ENCODE results near the gene COLEC12. TPM values are rescaled to one million over a fixed set of nuclear protein-coding genes. Genes with fewer than 3 reads are reported as not detected.

COLEC12 gene
- total and polyA plus RNA-seq, 5 donors from 2014 or later = not detected

DNA sequence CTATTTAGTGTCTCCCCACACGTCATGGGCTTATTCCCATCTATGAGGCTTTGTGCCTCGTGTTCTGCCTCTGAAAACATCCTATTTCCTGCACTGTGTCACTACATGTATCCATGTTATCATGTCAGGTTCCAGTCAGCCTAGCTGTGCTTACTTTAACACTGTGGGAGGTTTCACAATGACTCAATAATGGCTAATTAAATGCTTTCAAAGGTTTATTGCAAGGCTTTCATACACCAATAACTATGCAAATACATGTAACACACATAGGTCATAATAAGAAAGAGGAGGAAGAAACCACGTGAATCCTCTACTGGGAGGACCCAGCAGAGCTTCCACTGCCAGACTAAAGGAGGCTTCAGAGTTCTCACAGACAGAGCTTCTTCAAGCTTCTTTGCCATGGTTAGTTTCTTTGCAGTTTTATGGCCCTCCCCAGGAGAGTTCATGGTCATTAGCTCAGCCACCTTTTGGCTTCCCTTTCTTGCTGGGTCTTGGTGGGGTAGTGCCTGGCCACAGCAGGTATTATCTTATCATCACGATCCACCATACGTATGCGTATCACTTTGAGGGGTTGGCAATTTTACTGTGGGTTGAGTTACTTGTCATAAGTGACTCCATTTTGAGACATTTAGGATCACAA is 5.1 kb upstream of the COLEC12 start:
- Mint-ChIP-seq H3K9me3 (peaks cover 0 to 1% (median 0%) of the 10 kb centered on the region in 7 donors), H3K4me3 (no peak overlapping the region), H3K36me3 (no peaks in the 10 kb centered on the region), H3K4me1 (no peaks in the 10 kb centered on the region), H3K27me3 (peaks cover 26% of the 10 kb centered on the region), H3K27ac (no peak overlapping the region)
- no peak overlapping the region for H3K27ac ChIP-seq (ENCODE audit: insufficient read depth, low read length, poor library complexity, severe bottlenecking)
- H3K4me1 ChIP-seq (ENCODE audit: control insufficient read depth, insufficient read depth, low read length, poor library complexity, severe bottlenecking) = no peaks in the 10 kb centered on the region
- no peaks in the 10 kb centered on the region for H3K36me3 ChIP-seq (ENCODE audit: control insufficient read depth, insufficient read depth, low read length)
- no peaks in the 10 kb centered on the region for H3K9me3 ChIP-seq (ENCODE audit: control insufficient read depth in 2 of 2, low read length in 2 of 2)
- no peak overlapping the region for H3K4me3 ChIP-seq (ENCODE audit: low read depth, low read length)
- DNase-seq (no peak), ATAC-seq (ENCODE audit: low read depth in 2 of 2) (no peak)
- peaks cover 4% of the 10 kb centered on the region for H3K27me3 ChIP-seq (ENCODE audit: control insufficient read depth, insufficient read depth, low read length)

DNA sequence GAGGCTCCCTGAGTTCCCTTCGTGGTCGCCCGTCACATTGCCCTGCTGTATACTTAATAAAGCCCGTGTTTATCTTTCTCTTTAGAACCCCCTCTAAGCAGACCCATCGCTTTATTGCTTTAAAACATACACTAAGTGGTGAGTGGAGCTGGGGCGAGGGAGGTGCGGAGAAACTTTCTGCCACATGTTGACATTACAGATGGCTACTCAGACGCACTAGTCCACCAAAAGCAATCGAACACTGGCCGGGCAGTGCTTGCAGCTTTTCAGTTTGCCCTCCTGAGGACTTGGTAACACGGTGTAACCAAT is 859 bp upstream of the COLEC12 start:
- peaks cover 57% of the 10 kb centered on the region for H3K27me3 Mint-ChIP-seq
- ATAC-seq (ENCODE audit: low read depth in 2 of 2) = no peak
- H3K4me1 Mint-ChIP-seq = no peaks in the 10 kb centered on the region
- Histone ChIP-seq H3K27ac (ENCODE audit: insufficient read depth, low read length, poor library complexity, severe bottlenecking) (no peak overlapping the region), H3K4me1 (ENCODE audit: control insufficient read depth, insufficient read depth, low read length, poor library complexity, severe bottlenecking) (no peaks in the 10 kb centered on the region), H3K4me3 (ENCODE audit: low read depth, low read length) (no peak overlapping the region), H3K9me3 (ENCODE audit: control insufficient read depth in 2 of 2, low read length in 2 of 2) (no peaks in the 10 kb centered on the region), H3K36me3 (ENCODE audit: control insufficient read depth, insufficient read depth, low read length) (no peaks in the 10 kb centered on the region), H3K27me3 (ENCODE audit: control insufficient read depth, insufficient read depth, low read length) (peaks cover 10% of the 10 kb centered on the region)
- H3K9me3 Mint-ChIP-seq = peaks cover 0 to 5% (median 0%) of the 10 kb centered on the region in 7 donors
- no peak overlapping the region for H3K4me3 Mint-ChIP-seq
- DNase-seq = no peak
- no peaks in the 10 kb centered on the region for H3K36me3 Mint-ChIP-seq
- H3K27ac Mint-ChIP-seq = no peak overlapping the region

DNA sequence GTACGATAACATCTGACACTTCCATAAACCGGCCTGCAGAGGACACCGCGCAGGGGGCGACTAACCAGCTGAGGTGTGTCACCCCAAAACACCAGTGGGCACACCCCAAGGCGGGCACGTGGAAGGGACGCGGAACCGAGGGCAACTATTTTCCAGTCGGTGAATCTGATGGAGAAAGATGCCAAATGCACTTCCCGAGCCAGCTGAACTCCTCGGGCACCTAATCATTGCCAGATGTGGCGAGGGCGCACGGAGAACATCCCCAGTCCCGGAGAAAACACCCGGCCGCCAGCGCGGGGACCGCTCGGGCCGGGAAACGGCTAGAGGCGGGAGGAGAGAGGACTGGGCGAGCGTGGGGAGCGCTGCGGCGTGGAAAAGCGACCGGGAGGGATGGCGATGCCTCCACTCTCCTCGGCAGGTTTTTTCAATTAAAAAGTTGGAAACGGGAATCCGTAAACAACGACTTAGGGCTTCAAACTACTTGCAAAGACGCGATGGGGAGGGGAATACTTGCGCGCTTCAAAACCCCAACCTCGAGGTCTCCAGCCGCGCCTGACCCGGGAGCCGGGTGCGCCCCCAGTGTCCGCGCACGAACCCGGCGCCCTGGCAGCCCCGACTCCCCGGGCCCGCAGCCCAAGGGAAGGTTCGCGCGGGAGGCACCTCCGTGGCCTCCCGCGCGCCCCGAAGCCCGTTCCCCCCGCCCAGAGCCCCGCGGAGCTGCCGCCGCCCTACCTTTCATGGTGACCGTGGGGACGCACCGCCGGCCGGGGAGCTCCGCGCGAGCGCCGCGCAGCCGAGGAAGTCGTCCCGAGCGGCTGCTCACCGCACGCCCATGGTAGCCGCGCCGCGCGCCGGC is 497 bp downstream of the COLEC12 start:
- Mint-ChIP-seq H3K36me3 (no peaks in the 10 kb centered on the region), H3K27me3 (peaks cover 55% of the 10 kb centered on the region)
- DNase-seq = no peak

GRCh38 chr18:498931-499775 is 1.3 kb downstream of the COLEC12 start:
- Mint-ChIP-seq H3K27ac (no peak overlapping the region), H3K36me3 (no peaks in the 10 kb centered on the region), H3K4me3 (no peak overlapping the region), H3K4me1 (no peaks in the 10 kb centered on the region), H3K27me3 (peaks cover 57% of the 10 kb centered on the region), H3K9me3 (peaks cover 0 to 3% (median 0%) of the 10 kb centered on the region in 7 donors)
- Histone ChIP-seq H3K4me3 (ENCODE audit: low read depth, low read length) (no peak overlapping the region), H3K27ac (ENCODE audit: insufficient read depth, low read length, poor library complexity, severe bottlenecking) (no peak overlapping the region), H3K36me3 (ENCODE audit: control insufficient read depth, insufficient read depth, low read length) (no peaks in the 10 kb centered on the region), H3K27me3 (ENCODE audit: control insufficient read depth, insufficient read depth, low read length) (peaks cover 10% of the 10 kb centered on the region), H3K4me1 (ENCODE audit: control insufficient read depth, insufficient read depth, low read length, poor library complexity, severe bottlenecking) (no peaks in the 10 kb centered on the region), H3K9me3 (ENCODE audit: control insufficient read depth in 2 of 2, low read length in 2 of 2) (no peaks in the 10 kb centered on the region)
- DNase-seq = no peak
- ATAC-seq (ENCODE audit: low read depth in 2 of 2) = no peak

More for the DNA sequence above, 497 bp downstream of the COLEC12 start:
- Histone ChIP-seq H3K27ac (ENCODE audit: insufficient read depth, low read length, poor library complexity, severe bottlenecking) (no peak overlapping the region), H3K4me3 (ENCODE audit: low read depth, low read length) (no peak overlapping the region), H3K4me1 (ENCODE audit: control insufficient read depth, insufficient read depth, low read length, poor library complexity, severe bottlenecking) (no peaks in the 10 kb centered on the region), H3K36me3 (ENCODE audit: control insufficient read depth, insufficient read depth, low read length) (no peaks in the 10 kb centered on the region), H3K27me3 (ENCODE audit: control insufficient read depth, insufficient read depth, low read length) (peaks cover 10% of the 10 kb centered on the region), H3K9me3 (ENCODE audit: control insufficient read depth in 2 of 2, low read length in 2 of 2) (no peaks in the 10 kb centered on the region)
- Mint-ChIP-seq H3K9me3 (peaks cover 0 to 5% (median 0%) of the 10 kb centered on the region in 7 donors), H3K4me3 (peak overlapping the region in 1 of 4 donors; percentile 22), H3K4me1 (no peaks in the 10 kb centered on the region), H3K27ac (no peak overlapping the region)
- ATAC-seq (ENCODE audit: low read depth in 2 of 2) = no peak

- Mint-ChIP-seq H3K36me3 (no peaks in the 10 kb centered on the region), H3K4me1 (no peaks in the 10 kb centered on the region), H3K27ac (no peak overlapping the region), H3K4me3 (no peak overlapping the region), H3K9me3 (peaks cover 0 to 3% (median 0%) of the 10 kb centered on the region in 7 donors), H3K27me3 (peaks cover 59% of the 10 kb centered on the region)
- Histone ChIP-seq H3K4me1 (ENCODE audit: control insufficient read depth, insufficient read depth, low read length, poor library complexity, severe bottlenecking) (no peaks in the 10 kb centered on the region), H3K4me3 (ENCODE audit: low read depth, low read length) (no peak overlapping the region), H3K36me3 (ENCODE audit: control insufficient read depth, insufficient read depth, low read length) (no peaks in the 10 kb centered on the region), H3K27ac (ENCODE audit: insufficient read depth, low read length, poor library complexity, severe bottlenecking) (no peak overlapping the region), H3K9me3 (ENCODE audit: control insufficient read depth in 2 of 2, low read length in 2 of 2) (no peaks in the 10 kb centered on the region), H3K27me3 (ENCODE audit: control insufficient read depth, insufficient read depth, low read length) (peaks cover 10% of the 10 kb centered on the region)
- DNase-seq (no peak), ATAC-seq (ENCODE audit: low read depth in 2 of 2) (no peak)
Measured at GRCh38 chr18:497688-498087, 2.8 kb downstream of the COLEC12 start.

GRCh38 chr18:495452-495851 is 5.0 kb downstream of the COLEC12 start:
- no peak for DNase-seq
- no peak overlapping the region for H3K27ac ChIP-seq (ENCODE audit: insufficient read depth, low read length, poor library complexity, severe bottlenecking)
- Mint-ChIP-seq H3K27ac (no peak overlapping the region), H3K27me3 (peaks cover 41% of the 10 kb centered on the region), H3K4me3 (no peak overlapping the region), H3K4me1 (no peaks in the 10 kb centered on the region), H3K36me3 (no peaks in the 10 kb centered on the region), H3K9me3 (peaks cover 0 to 3% (median 0%) of the 10 kb centered on the region in 7 donors)
- H3K36me3 ChIP-seq (ENCODE audit: control insufficient read depth, insufficient read depth, low read length) = no peaks in the 10 kb centered on the region
- H3K9me3 ChIP-seq (ENCODE audit: control insufficient read depth in 2 of 2, low read length in 2 of 2) = no peaks in the 10 kb centered on the region
- no peak overlapping the region for H3K4me3 ChIP-seq (ENCODE audit: low read depth, low read length)
- no peak for ATAC-seq (ENCODE audit: low read depth in 2 of 2)
- H3K4me1 ChIP-seq (ENCODE audit: control insufficient read depth, insufficient read depth, low read length, poor library complexity, severe bottlenecking) = no peaks in the 10 kb centered on the region
- peaks cover 6% of the 10 kb centered on the region for H3K27me3 ChIP-seq (ENCODE audit: control insufficient read depth, insufficient read depth, low read length)

- no peak overlapping the region for H3K27ac Mint-ChIP-seq
- ATAC-seq (ENCODE audit: low read depth in 2 of 2) (no peak), DNase-seq (no peak)
- H3K9me3 ChIP-seq (ENCODE audit: control insufficient read depth in 2 of 2, low read length in 2 of 2) = no peaks in the 10 kb centered on the region
- H3K4me1 ChIP-seq (ENCODE audit: control insufficient read depth, insufficient read depth, low read length, poor library complexity, severe bottlenecking) = no peaks in the 10 kb centered on the region
- peaks cover 6% of the 10 kb centered on the region for H3K27me3 ChIP-seq (ENCODE audit: control insufficient read depth, insufficient read depth, low read length)
- no peak overlapping the region for H3K4me3 ChIP-seq (ENCODE audit: low read depth, low read length)
- no peaks in the 10 kb centered on the region for H3K36me3 ChIP-seq (ENCODE audit: control insufficient read depth, insufficient read depth, low read length)
- H3K27ac ChIP-seq (ENCODE audit: insufficient read depth, low read length, poor library complexity, severe bottlenecking) = no peak overlapping the region
- H3K36me3 Mint-ChIP-seq = no peaks in the 10 kb centered on the region
- no peak overlapping the region for H3K4me3 Mint-ChIP-seq
- H3K27me3 Mint-ChIP-seq = peaks cover 41% of the 10 kb centered on the region
- H3K4me1 Mint-ChIP-seq = no peaks in the 10 kb centered on the region
- peaks cover 0 to 3% (median 0%) of the 10 kb centered on the region in 7 donors for H3K9me3 Mint-ChIP-seq
Measured at GRCh38 chr18:495017-495416, 5.5 kb downstream of the COLEC12 start.

Measured in CD4-positive, CD25-positive, alpha-beta regulatory T cell (primary cell).